HEK293T (cell line): Measurements from ENCODE around the gene OR52M1.

Experiments
- BHLHE40 ChIP-seq: fragments of 450-650 bp; IDR thresholded peaks from 2 replicates; pipeline ENCODE4 v1.6.1; 2016; ENCODE audit warnings: mild to moderate bottlenecking, moderate library complexity, borderline replicate concordance
- CTBP1 ChIP-seq: fragments of 450-650 bp; IDR thresholded peaks from 2 replicates; pipeline ENCODE4 v1.6.1; 2016; ENCODE audit warnings: borderline replicate concordance
- ELF4 ChIP-seq: fragments of 450-650 bp; IDR thresholded peaks from 2 replicates; pipeline ENCODE4 v1.6.1; 2017; ENCODE audit warnings: antibody characterized with exemption
- FOXA1 ChIP-seq: fragments of 450-650 bp; IDR thresholded peaks from 2 replicates; pipeline ENCODE4 v1.6.1; 2016; ENCODE audit warnings: mild to moderate bottlenecking
- FOXK2 ChIP-seq: fragments of 450-650 bp; IDR thresholded peaks from 2 replicates; pipeline ENCODE4 v1.6.1; 2016; ENCODE audit warnings: mild to moderate bottlenecking
- FOXM1 ChIP-seq: fragments of 450-650 bp; IDR thresholded peaks from 2 replicates; pipeline ENCODE4 v1.6.1; 2017; ENCODE audit warnings: mild to moderate bottlenecking, borderline replicate concordance
- L3MBTL2 ChIP-seq: fragments of 450-650 bp; conservative IDR thresholded peaks from 2 replicates; pipeline ENCODE4 v1.6.1; 2016; ENCODE audit warnings: mild to moderate bottlenecking
- NFRKB ChIP-seq: fragments of 450-650 bp; IDR thresholded peaks from 2 replicates; pipeline ENCODE4 v1.6.1; 2016; ENCODE audit warnings: mild to moderate bottlenecking, moderate library complexity
- SP1 ChIP-seq: fragments of 450-650 bp; IDR thresholded peaks from 2 replicates; pipeline ENCODE4 v1.6.1; 2017
- ZNF384 ChIP-seq: fragments of 450-650 bp; IDR thresholded peaks from 2 replicates; pipeline ENCODE4 v1.6.1; 2016

DNA sequence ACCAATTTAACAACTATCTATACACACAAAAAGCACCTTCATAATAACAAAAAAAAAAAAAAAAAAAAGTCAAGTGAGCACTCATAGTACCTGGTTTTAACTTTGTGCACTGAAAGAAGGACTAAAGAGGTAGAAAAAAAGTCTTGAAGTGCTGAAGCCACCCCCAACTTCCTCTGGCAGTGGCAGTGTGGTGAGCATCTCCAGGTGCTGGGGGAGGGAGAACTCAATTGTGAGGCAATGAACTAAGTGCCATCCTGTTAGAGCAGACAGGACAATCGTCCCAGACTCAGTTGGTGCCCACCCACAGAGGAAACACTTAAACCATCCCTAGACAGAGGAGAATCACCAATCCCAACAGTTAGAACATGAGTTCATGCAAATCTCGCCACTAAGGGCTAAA is 22.7 kb upstream of the OR52M1 start:
- no peak for TF ChIP-seq L3MBTL2
- TF ChIP-seq CTBP1: no peak
- TF ChIP-seq SP1: no peak
- no peak for TF ChIP-seq NFRKB
- no peak for TF ChIP-seq FOXK2
- no peak for TF ChIP-seq FOXM1
- TF ChIP-seq ZNF384: no peak
- TF ChIP-seq ELF4: no peak
- no peak for TF ChIP-seq FOXA1
- no peak for TF ChIP-seq BHLHE40
